GM06990 (cell line): ENCODE measurements around the gene RAB15.

Source experiments
- DNase-seq: peaks from one replicate; pipeline ENCODE4 v3.0.0-alpha.2; 2011; ENCODE audit not compliant: insufficient read length; ENCODE audit errors: extremely low read depth
- H3K27me3 ChIP-seq: replicated peaks from 2 replicates; pipeline ENCODE4 v1.6.0; 2011; ENCODE audit warnings: low read length; ENCODE audit not compliant: control insufficient read depth, insufficient read depth
- H3K36me3 ChIP-seq: 2 replicates; pipeline ENCODE4 v1.5.1; 2011; ENCODE audit warnings: low read length; ENCODE audit not compliant: control insufficient read depth, insufficient read depth
- H3K4me3 ChIP-seq: replicated peaks from 2 replicates; pipeline ENCODE4 v1.5.1; 2011; ENCODE audit warnings: low read depth, mild to moderate bottlenecking, control low read depth, low read length
- TF ChIP-seq, protein P1 (sequence below): IDR thresholded peaks from 2 replicates; pipeline ENCODE4 v1.5.1; 2011; ENCODE audit warnings: low read length, control low read depth, mild to moderate bottlenecking, inconsistent platforms; ENCODE audit not compliant: insufficient read depth, poor library complexity, severe bottlenecking

RAB15 gene

DNA sequence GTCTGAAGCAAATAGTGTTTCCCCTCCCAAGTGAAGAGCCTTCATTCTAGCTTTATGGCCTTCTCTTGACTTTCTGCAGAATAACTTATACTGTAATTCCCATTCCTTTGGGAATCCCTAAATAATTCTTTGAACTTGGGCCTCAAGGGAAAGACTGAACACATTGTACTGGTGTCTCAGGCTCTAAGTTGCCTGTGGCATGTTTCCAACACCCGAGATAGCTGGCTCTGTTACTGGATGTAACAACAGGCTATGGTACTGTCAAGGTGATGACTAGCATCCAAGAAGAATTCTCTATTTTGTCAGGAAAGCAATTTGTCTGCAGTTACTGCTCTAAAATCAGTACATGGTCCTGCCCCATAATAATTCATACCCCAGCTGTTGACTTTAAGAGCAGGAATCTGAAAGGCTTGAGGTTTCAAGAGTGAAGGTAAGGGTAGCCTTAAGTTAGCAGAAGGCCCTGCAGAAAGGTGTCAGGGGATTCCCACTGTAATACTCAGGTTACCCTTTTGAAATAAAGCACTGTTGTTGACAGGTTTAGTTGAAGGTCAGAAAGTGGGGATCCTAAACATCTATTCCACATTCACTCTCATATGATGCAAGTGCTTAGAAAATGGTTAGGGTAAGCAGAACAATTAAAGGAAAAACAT, 34.8 kb downstream of the RAB15 start:
- Histone ChIP-seq H3K27me3 (no peaks in the 10 kb centered on the region), H3K4me3 (no peak overlapping the region), H3K36me3 (peaks cover 4% of the 10 kb centered on the region)
- TF ChIP-seq, protein P1, sequence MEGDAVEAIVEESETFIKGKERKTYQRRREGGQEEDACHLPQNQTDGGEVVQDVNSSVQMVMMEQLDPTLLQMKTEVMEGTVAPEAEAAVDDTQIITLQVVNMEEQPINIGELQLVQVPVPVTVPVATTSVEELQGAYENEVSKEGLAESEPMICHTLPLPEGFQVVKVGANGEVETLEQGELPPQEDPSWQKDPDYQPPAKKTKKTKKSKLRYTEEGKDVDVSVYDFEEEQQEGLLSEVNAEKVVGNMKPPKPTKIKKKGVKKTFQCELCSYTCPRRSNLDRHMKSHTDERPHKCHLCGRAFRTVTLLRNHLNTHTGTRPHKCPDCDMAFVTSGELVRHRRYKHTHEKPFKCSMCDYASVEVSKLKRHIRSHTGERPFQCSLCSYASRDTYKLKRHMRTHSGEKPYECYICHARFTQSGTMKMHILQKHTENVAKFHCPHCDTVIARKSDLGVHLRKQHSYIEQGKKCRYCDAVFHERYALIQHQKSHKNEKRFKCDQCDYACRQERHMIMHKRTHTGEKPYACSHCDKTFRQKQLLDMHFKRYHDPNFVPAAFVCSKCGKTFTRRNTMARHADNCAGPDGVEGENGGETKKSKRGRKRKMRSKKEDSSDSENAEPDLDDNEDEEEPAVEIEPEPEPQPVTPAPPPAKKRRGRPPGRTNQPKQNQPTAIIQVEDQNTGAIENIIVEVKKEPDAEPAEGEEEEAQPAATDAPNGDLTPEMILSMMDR = no peak
- no peak for DNase-seq

DNA sequence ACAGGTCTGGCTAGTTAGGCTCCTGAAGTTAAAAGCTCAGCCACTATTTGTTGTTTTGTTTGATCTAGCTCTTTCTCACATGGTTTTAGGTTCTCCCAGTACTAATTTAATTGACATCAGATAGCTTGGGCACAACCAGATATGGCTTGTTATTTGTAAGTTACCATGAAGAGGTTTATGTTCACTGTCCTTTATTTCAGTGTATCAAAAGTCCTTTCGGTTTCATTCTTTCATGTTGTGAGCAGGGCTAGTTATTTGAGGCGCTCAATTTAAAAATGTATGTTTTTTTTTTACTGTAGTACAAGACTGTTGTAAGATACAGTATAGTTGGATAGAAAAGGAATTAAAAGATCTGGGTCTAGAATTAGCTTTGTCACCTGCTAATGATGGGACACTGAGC, 36.6 kb downstream of the RAB15 start:
- Histone ChIP-seq H3K36me3 (peaks cover 5% of the 10 kb centered on the region; the same call in 1 of the 2 replicates), H3K4me3 (no peak overlapping the region), H3K27me3 (no peaks in the 10 kb centered on the region)
- no peak for DNase-seq
- TF ChIP-seq, protein P1 = no peak

DNA sequence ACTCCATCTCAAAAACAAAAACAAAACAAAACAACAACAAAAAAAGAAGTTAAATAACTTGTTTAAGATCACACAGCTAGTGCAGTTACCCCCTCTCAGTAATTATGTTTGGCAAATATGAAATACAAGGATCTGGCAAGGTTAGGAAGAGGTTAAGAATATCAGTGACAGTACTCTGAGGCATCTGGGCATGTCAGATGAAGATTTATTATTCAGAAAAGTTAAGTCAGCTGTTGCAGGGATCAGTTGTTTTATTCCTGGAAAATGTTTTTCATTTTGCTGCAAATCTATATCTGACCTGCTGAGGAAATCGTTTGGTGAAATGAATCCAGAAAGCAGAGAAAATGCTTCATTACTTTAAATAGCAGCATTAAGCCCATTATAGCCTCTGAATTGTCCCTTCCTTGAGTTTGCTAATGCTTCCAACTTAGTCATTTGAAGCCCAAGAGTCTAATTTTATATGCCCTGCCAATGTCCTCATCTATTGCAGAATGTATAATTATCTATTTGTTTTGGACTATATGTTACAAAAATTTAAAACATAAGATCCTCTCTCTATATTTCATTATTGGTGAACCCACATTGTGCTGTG, 37.7 kb downstream of the RAB15 start:
- Histone ChIP-seq H3K27me3 (no peaks in the 10 kb centered on the region), H3K36me3 (peaks cover 4% of the 10 kb centered on the region; the same call in 1 of the 2 replicates), H3K4me3 (no peak overlapping the region)
- no peak for DNase-seq
- TF ChIP-seq, protein P1 = no peak

DNA sequence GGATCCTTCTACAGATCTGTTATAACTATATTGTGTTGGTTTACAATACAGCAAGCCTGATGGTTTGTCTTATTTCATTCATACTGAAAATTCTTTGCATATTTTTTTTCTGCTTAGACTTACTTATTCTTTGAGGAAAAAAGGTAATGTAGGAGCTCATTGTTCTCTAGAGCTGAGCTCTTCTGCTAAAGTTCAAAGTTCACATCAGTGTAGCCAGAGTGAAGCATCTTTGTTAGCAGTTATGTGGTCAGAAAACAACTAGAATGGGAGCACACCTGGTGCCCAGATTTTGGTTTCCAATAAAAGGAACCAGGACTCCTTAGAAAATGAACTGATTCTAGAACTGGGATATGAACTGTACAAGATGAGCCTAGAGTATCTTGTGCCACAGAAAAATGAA, 39.9 kb downstream of the RAB15 start:
- H3K4me3 ChIP-seq = no peak overlapping the region
- no peak for DNase-seq
- H3K36me3 ChIP-seq = peaks cover 7% of the 10 kb centered on the region
- H3K27me3 ChIP-seq = no peaks in the 10 kb centered on the region
- TF ChIP-seq, protein P1 = no peak

DNA sequence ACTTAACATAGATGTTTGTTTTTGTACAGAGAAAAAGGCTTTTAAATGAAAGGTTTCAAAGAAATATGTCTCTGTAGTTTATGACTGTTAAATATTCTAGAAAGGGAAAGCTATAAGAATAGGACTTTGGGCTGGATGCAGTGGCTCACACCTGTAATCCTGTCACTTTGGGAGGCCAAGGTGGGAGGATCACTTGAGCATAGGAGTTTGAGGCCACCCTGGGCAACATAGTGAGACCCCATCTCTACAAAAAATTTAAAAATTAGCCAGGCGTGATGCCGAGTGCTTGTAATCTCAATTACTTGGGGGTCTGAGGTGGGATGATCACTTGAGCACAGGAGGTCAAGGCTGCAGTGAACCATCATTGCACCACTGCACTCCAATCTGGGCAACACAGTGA, 41.0 kb downstream of the RAB15 start:
- TF ChIP-seq, protein P1 = no peak
- Histone ChIP-seq H3K36me3 (peaks cover 12% of the 10 kb centered on the region), H3K4me3 (no peak overlapping the region), H3K27me3 (no peaks in the 10 kb centered on the region)
- no peak for DNase-seq
